Measurements from ENCODE around the gene TGFBR3L. TPM values are rescaled to one million over a fixed set of nuclear protein-coding genes. Genes with fewer than 3 reads are reported as not detected.

TGFBR3L gene
- total RNA-seq = 0.76 and 1.7 TPM in 2 replicates

DNA sequence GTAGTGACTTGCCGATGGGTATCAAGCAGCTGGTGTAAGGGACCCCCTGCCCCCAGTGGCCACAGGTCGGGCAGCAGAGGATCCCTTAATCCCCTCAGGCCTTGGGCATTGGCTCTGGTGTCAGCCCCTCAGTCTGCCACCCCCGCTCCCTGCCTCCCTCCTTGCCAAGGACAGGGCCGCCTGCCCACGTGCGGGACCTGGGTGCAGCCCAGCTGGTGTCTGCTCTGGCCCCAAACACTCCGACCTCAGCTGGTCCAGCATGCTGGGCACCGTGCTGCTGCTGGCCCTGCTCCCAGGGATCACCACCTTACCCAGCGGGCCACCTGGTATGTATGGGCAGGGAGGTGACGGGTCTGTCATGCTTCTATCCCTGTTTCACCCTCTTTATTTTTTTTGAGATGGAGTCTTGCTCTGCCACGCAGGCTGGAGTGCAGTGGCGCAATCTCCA, at the start of gene TGFBR3L:
Gene TGFBR3L, plus strand, starts transcription at position 233 of the 448 bp plus-strand sequence.
- DNase-seq (ENCODE audit: extremely low read depth, low read depth, low spot score) = no peak

DNA sequence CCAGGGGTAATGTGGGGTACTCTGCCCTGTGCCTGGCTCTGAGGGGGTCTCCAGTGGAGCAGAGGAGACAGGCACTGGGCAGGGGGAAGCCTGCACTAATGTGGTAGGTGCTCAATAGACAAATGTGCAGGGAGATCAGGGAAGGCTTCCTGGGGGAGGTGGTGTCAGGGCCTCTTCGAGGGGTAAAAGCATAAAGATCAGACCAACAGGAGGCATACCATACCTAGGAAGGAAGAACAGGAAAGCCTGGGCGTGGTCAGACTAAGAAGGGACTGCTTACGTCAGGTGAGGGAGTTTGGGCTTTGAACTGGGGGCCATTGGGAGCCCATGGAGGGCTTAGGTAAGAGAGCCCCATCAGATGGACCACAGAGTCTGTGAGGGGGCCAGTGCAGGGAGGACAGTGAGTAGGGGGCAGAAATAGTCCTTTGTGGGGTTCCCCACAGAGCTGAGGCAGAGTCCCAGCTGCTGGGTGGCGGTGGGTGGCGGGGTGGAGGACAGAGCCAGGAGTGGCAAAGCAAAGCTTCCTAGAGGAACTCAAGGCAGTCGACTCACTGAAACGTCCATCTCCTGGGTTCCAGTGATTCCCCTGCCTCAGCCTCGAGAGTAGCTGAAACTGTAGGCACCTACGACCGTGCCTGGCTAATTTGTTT, 49.2 kb upstream of the TGFBR3L start:
- DNase-seq (ENCODE audit: extremely low read depth, low read depth, low spot score) = no peak

DNA sequence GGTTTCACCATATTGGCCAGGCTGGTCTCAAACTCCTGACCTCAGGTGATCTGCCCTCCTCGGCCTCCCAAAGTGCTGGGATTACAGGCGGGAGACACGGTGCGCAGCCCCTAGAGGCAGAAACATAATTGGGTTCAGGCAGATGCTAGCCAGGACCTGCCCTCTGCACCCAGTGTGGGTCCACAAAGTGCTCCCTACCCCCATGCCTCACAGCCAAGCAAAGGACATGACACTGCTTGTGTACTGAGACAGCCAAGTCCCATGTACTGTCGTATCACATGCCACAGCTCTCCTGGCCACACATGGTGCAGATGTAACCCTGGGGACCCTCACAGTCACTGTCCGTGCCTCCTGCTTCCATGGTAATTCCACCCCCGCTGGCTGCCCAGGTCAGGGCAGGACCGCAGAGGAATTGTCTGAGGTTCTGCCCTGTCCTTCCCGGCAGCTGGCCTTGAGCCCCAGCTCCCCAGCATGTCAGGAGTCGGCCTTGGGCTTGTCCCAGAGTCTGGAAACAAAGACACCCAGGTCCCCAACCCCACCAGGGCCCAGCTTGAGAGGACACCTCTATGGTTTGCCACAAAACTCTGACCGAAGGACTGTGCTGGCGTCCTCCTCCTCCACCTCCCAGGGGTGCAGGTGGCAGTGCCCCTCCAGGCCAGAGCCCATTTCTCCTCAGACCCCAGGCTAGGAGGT, 48.1 kb upstream of the TGFBR3L start:
- DNase-seq (ENCODE audit: extremely low read depth, low read depth, low spot score) = no peak

DNA sequence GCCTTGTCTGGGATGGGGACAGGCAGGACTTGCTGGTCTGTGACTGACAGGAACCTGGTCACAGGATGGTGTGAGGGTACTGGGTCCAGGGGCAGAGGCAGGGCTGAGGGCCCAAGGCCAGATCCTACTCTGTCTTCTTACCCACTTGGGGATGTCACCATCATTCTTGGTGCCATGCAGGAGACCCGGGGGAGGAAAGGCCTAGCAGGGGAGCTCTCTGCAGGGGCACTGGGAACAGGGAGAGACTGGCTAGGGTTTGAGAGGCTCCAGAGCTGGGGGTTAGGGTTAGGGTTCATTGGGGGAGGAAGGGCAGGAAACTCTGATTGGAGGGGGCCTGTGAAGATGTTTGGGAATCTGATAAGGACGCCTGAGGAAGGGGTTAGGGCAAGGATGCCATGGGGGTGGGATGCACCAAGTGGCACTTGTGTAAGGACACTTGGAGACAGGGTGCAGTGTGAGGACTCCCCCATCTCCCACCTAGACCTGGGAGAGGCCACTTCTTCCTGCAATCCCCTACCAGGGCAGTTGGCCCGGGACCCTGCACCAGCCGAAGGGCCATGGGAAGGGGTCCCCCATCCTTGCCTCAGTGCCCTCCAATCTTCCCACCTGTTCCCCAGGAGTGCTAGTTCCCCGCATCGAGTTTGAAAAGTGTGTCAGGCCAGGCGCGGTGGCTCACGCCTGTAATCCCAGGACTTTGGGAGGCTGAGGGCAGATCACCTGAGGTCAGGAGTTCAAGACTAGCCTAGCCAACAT, 47.4 kb upstream of the TGFBR3L start:
- no peak for DNase-seq (ENCODE audit: extremely low read depth, low read depth, low spot score)

DNA sequence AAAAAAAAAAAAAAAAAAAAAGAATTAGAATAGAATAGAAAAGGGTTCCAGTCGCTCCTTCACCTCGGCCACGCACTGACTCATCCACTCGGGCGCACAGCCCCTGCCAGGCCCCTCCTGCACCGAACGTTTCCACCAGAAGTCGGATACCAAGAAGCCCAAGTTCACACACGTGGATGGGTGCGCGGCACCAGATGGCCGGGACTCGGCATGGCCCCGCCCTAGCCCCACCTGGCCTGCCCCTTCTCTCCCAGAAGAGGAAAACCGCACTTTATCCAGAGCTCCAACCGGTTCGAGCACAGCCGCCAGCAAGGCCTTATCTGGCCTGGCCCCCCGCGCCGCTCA, 46.3 kb upstream of the TGFBR3L start:
- no peak for DNase-seq (ENCODE audit: extremely low read depth, low read depth, low spot score)

- no peak for DNase-seq (ENCODE audit: extremely low read depth, low read depth, low spot score)
Observed at GRCh38 chr19:7868671-7869452, 45.8 kb upstream of the TGFBR3L start.

GRCh38 chr19:7869453-7869909, 45.1 kb upstream of the TGFBR3L start:
- no peak for DNase-seq (ENCODE audit: extremely low read depth, low read depth, low spot score)

DNA sequence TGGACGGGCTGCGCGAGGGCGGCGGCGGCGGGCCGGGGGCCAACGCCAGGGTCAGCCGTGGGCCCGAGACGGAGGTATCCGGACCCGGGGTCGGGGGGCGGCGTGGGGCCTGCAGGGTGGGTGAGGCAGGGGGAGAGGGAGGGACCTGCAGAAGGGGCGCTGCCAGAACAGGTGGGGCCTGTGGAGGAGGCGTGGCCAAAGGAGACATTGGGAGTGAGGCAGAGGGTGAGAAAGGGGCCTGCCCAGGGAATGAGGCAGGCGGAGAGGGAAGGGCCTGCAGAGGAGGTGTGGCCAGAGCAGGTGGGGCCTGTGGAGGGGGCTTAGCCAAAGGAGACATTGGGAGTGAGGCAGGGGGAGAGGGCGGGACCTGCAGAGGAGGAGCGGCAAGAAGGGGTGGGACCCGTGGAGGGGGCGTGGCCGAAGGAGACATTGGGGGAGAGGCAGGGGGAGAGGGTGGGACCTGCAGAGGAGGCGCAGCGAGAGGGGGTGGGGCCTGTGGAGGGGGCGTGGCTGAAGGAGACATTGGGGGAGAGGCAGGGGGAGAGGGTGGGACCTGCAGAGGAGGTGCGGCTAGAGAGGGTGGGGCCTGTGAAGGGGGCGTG, 44.6 kb upstream of the TGFBR3L start:
- DNase-seq (ENCODE audit: extremely low read depth, low read depth, low spot score) = no peak

DNA sequence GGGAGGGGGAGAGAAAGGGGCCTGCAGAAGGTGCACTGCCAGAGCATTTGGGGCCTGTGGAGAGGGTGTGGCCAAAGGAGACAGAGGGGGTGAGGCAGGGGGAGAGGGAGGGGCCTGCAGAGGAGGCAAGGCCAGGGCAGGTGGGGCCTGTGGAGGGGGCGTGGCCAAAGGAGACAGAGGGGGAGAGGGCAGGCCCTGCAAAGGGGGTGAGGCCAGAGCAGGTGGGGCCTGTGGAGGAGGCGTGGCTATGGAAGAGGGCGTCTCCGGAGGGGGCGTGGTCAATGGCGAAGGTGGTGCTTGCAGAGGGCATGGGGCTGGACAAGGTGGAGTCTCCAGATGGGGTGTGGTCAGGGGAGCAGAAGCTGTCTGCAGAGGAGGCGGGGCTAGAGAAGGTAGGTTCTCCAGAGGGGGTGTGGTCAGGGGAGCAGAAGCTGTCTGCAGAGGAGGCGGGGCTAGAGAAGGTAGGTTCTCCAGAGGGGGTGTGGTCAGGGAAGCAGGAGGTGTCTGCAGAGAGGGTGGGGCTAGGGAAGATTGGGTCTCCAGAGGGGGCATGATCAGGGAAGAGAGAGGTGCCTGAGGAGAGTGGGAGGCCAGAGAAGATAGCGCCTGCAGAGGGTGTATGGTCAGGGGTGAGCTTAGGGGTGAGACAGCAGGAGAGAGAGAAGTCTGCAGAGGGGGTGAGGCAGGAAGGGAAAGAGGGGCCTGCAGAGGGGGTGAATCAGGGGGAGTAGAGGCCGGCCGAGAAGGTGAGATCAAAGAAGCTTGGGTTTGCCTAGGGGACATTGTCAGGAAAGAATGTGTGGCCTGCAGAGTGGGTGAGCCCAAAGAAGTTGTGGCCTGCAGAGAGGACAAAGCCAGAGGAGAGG, 43.8 kb upstream of the TGFBR3L start:
- DNase-seq (ENCODE audit: extremely low read depth, low read depth, low spot score) = no peak

- DNase-seq (ENCODE audit: extremely low read depth, low read depth, low spot score) = no peak
Observed at GRCh38 chr19:7871437-7872305, 43.0 kb upstream of the TGFBR3L start.

- no peak for DNase-seq (ENCODE audit: extremely low read depth, low read depth, low spot score)
Observed at GRCh38 chr19:7872306-7873204, 42.1 kb upstream of the TGFBR3L start.

GRCh38 chr19:7873304-7874075, 41.1 kb upstream of the TGFBR3L start:
- DNase-seq (ENCODE audit: extremely low read depth, low read depth, low spot score) = no peak

- DNase-seq (ENCODE audit: extremely low read depth, low read depth, low spot score) = no peak
Observed at GRCh38 chr19:7874076-7874896, 40.3 kb upstream of the TGFBR3L start, which contains the start of gene PRR36. Gene PRR36 (minus strand): TSS chr19:7874390. CDS start chr19:7873689, 701 bp downstream.

DNA sequence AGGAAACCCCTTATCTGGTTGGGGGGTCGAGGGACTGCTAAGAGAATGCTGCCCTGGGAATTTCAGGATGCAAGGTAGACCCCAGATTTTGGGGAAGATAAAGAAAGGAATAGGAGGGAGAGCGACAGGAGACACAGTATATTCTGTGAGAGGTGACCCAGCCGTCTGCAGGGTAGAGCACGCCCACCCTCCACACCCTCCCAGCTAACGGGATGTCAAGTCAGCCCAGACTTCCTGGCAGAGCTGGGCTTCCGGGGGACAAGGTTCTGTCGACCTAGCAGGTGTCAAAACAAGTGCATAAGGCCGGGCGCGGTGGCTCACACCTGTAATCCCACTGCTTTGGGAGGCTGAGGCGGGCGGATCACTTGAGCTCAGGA, 39.7 kb upstream of the TGFBR3L start:
- no peak for DNase-seq (ENCODE audit: extremely low read depth, low read depth, low spot score)

DNA sequence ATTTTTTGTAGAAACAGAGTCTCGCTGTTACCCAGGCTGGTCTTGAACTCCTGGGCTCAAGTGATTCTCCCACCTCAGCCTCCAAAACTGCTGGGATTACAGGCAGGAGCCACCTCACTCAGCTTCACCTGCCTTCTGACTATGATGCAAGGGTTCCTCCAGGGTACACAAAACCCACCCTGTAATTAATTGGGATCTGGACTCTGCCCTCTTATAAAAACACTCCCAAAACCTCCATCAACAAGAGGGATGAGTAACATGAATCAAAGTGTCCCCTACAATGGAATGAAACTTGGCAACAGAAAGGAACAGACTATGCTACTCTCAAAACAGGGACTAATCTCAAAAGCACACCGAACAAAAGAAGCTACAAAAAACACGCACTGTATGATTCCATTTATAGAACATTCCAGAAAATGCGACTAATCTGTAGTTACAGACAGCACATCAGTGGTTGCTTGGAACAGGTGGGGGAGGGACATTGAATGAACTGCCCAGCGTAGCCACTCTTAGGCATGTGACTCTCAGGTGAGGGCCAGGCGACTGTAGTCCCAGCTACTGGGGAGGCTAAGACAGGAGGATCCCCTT, 37.3 kb upstream of the TGFBR3L start:
- DNase-seq (ENCODE audit: extremely low read depth, low read depth, low spot score) = no peak

Measured in glomerular endothelial cell (primary cell).